HEK293 (cell line): Measurements from ENCODE around the gene IFNG.
"Not testable (repeated sequence)": the region's sequence is repeated elsewhere in the genome, so short reads cannot be mapped to it uniquely, and the experiment has no call there.

ENCODE experiments used
- CTCF ChIP-seq: fragments of 450-650 bp; formaldehyde crosslinking; IDR thresholded peaks from 2 replicates; pipeline ENCODE4 v1.5.1; 2016; ENCODE audit warnings: missing biosample characterization, missing genetic modification characterization
- GLI4 ChIP-seq: fragments of 450-650 bp; formaldehyde crosslinking; IDR thresholded peaks from 2 replicates; pipeline ENCODE4 v1.5.1; 2016; ENCODE audit warnings: missing biosample characterization, missing genetic modification characterization
- REST ChIP-seq: fragments of 450-650 bp; formaldehyde crosslinking; IDR thresholded peaks from 2 replicates; pipeline ENCODE4 v1.5.1; 2016; ENCODE audit warnings: missing biosample characterization, missing genetic modification characterization
- WT1 ChIP-seq: fragments of 450-650 bp; formaldehyde crosslinking; IDR thresholded peaks from 2 replicates; pipeline ENCODE4 v1.5.1; 2016; ENCODE audit warnings: missing biosample characterization, missing genetic modification characterization
- YY1 ChIP-seq: fragments of 450-650 bp; formaldehyde crosslinking; IDR thresholded peaks from 2 replicates; pipeline ENCODE4 v1.5.1; 2018; ENCODE audit warnings: missing biosample characterization, missing genetic modification characterization
- ZNF24 ChIP-seq: fragments of 450-650 bp; formaldehyde crosslinking; IDR thresholded peaks from 2 replicates; pipeline ENCODE4 v1.5.1; 2016; ENCODE audit warnings: missing biosample characterization, missing genetic modification characterization
- ZNF76 ChIP-seq: fragments of 450-650 bp; formaldehyde crosslinking; IDR thresholded peaks from 2 replicates; pipeline ENCODE4; 2016; ENCODE audit warnings: low read depth, missing biosample characterization, missing genetic modification characterization, borderline replicate concordance

- not testable (repeated sequence) for TF ChIP-seq CTCF; WT1 (tag by site-specific recombination); REST; YY1 (tag by site-specific recombination); GLI4; ZNF76 (tag by site-specific recombination); ZNF24
These were observed 15.2 kb upstream of the IFNG start for GRCh38 chr12:68174761-68175160.
